GM19351 (cell line): ENCODE measurements around the gene DICER1.

ENCODE experiments used
- ATAC-seq: cut with Tn5 transposase; IDR thresholded peaks from one replicate; pipeline ENCODE4 v1.9.1; 2021; ENCODE audit warnings: mild to moderate bottlenecking, moderate library complexity; ENCODE audit not compliant: unreplicated experiment

DICER1 gene

GRCh38 chr14:95126906-95127530 lies 30.3 kb downstream of the DICER1 start:
- ATAC-seq: no peak

DNA sequence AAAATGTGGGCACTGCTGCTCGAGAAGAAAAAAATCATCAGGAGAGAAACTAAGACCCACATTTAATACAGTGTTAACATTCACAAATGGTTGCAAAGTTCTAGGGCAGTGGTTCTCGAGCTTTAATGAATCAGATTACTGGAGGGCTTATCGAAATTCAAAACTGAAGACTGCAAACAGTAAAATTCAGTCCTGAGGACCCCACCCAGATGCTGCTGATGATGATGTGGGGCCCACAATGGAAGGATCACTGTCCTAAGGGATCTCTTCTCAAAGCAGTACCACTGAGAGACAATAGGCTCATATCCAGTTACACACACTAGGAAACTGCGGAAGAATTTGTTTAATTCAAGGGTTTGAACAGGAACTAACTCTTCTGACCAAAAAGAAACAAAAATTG lies 31.4 kb downstream of the DICER1 start:
- ATAC-seq: no peak

DNA sequence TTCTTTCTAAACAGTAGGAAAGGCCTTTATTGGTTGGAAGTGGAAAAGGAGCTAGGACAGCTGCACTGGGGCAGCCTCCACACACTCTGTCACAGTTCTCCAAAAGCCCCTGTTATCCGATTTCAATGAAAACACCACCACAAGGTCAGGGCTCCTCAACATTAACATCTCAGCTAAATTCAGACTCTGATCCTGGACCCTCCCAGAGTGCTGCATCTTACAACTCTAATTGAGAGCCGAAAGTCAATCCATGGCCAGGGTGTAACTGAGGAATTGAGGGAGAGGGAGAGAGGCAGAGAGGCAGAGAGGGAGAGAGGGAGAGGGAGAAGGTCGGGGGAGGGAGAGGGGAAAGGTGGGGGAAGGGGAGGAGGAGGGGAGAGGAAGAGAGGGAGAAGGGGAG lies 32.1 kb downstream of the DICER1 start:
- no peak for ATAC-seq

DNA sequence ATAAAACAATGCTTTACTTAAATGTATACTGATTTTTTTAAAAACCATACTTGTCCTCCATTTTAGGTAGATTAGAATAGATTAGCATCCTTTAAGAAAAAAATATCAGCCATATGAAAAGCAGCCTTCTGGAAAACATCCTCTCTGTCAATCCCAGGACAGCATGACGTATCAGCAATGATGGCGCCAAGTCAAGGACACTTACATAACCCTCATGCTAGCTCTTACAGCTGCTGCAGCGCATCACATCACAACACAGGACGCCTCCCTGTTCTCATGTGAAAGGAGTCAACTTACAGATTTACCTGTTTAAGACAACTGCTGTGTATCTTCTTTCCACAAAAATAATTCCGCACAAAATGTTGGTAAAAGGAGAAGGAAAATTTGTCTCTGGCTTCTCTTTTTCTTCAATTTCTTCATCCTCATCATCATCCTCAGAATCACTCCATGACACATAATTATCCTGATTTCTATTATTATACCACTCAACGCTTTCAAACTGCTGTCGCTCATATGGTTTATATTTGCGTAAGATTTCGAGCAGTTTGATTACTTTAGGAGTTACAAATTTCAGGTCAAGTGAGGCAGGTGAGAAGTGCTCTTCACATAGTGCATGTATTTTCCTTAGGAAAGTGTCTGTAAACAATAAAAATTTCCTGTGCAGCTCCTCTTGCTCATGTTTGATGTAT lies 33.3 kb downstream of the DICER1 start:
- no peak for ATAC-seq

DNA sequence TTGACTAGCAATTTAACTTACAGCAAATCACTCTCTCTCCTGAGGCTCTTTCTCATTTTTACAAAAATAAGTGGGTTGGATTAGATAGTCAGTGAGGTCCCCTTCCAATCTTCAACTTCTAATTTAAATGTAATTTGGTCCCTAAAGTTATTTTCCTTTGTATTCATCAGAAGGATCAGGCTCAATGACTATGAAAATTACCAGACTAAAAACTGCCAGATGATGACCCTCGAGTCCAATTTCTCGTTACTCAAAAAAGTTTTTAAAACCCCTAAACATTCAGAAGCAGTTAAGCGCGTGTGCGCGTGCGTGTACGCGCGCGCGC lies 34.7 kb downstream of the DICER1 start:
- no peak for ATAC-seq

DNA sequence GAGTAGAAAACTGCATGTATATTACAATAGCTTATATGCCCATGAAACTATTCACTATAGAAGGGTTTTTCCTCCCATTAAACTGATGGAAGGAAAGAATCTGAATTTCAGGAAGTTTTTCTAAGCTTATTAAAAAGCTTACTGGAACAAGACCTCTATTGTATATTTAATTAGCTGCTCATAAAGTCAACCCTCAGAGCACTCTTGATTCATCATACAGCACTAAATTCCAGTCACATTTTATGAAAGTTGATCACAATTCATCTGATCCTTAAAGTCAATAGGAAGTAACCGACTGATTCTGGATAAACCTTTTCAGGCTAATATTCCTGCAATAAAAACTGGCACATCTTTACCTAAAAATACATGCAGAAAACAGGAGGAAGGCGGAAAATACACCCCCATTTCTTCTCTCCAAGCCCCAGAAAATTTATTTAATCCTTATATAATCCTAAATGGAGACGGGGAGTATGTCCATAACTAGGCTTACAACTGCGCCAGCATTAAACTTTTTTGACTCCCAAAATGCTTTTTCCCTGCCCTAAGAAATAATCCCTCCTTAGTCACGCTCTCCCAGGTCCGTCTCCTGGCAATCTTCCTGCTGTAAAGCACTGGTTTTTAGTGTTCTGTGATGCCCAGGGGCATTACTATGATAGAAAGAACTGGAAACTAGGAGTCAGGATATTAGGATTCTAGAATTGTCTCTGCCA lies 35.3 kb downstream of the DICER1 start:
- ATAC-seq: no peak

- ATAC-seq: no peak
These were observed 38.0 kb downstream of the DICER1 start for GRCh38 chr14:95119336-95119735.

- ATAC-seq: no peak
These were observed 39.2 kb downstream of the DICER1 start for GRCh38 chr14:95117937-95118721.

- ATAC-seq: no peak
These were observed 43.9 kb downstream of the DICER1 start for GRCh38 chr14:95113476-95113875.

GRCh38 chr14:95111507-95112164 lies 45.7 kb downstream of the DICER1 start:
- ATAC-seq: no peak

- no peak for ATAC-seq
These were observed 47.2 kb downstream of the DICER1 start for GRCh38 chr14:95110178-95110577.

DNA sequence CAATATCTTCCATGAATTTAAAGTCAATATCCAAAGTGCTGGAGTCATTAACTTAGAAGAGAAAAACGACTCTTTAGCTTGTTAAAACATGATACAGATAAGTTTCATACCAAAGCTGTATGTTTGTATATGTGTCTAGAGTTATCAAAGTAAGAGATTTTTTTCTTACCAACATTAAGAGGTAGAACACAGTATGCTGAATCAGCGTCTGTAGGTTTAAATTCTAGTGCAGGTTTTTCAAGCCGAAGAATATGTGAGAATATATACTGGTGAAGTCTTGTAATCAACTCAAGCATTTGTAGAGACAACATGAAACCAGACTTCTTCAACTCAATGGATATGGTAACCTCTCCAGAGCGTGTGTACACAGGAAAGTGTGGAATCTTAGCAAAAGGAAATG lies 49.6 kb downstream of the DICER1 start:
- ATAC-seq: no peak

- no peak for ATAC-seq
These were observed 50.4 kb downstream of the DICER1 start for GRCh38 chr14:95106971-95107370.

- no peak for ATAC-seq
These were observed 52.4 kb downstream of the DICER1 start for GRCh38 chr14:95104911-95105310.

DNA sequence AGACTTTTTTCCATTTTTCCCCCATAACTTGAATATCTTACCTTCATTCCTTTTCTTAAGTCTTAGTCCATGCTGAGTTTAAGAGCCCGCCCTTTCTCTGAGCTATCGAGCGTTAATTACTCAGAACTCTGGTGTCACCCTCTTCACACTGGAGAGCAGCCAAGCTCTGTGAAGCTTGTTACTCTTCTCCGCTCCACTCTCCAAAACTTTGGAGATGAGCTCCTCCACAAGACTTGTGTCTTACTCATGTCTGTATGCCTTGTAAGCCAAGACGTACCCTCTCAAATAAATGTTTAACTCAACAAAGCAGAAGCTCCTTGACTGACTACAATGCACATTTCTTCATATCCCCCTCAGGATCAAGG lies 54.7 kb downstream of the DICER1 start:
- ATAC-seq: no peak

DNA sequence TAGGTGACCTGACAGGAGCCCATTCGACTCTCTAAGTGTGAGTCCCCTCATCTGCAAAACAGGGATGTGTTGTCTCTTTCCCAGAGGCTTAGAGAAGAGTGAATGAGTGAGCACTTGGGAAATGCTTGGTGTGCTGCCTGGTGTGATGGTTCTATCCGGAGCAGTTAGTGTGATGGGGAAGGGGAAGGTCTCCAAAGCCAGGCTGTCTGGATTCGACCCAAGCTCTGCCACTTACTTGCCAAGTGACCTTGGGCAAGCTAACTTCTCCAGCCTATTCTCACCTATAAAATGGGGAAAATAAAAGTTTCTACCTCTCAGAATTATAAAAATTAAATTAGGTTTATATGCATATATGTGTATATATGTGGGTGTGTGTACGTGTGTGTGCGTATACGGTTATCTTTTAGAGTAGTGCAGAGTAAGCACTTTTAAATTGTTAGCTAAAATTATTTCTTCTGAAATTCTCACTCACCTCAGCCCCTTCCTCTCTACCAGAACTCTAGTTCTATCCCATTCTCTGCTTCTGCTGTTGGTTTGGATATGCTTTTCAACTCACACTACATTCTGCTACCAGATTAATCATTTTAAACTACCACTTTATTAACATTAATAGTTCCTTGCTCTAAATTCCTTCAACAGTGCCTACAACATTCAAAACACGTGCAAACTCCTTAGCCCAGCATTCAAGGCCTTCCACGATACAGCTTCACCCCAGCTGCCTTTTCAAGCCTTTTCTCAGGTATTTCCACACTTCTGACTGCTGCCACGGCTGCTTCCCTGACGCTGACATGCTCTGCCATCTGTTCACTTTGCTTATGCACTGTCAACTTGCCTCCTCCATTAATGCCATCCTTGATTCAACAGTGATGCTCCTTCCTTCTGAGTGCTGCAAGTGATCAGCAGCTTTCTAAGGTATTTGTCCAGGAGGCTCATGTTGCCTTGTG lies 55.3 kb downstream of the DICER1 start:
- no peak for ATAC-seq

DNA sequence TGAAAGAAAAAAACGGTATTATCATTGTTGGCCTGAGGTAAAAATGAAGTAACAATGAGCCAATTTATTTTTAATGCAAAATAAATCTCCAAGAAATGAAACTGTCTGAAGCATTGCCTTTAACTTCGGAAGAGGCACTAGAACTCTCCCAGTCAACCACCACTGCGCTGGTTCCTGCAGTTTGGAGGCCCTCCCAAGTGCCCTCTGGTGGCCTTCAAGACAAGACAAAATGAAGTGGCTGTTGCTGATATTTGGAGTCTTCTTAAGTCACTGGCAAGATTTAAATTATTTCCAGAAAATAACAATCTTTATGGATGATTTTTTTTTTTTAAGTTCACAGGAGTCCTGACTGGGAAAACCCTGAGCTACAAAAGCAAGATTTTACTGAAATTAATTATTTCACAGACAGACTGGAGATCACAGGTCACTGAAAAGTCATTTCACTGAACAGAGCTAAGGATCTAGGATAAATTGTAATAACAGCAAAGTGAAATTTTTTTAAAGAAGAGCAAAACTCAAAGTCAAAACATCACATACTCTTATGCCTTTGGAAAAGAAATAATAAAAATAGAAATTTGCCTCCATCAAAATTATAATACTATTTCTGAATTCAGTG lies 58.2 kb downstream of the DICER1 start:
- peak; percentile 58 for ATAC-seq

GRCh38 chr14:95097385-95097784 lies 59.9 kb downstream of the DICER1 start:
- ATAC-seq: no peak

DNA sequence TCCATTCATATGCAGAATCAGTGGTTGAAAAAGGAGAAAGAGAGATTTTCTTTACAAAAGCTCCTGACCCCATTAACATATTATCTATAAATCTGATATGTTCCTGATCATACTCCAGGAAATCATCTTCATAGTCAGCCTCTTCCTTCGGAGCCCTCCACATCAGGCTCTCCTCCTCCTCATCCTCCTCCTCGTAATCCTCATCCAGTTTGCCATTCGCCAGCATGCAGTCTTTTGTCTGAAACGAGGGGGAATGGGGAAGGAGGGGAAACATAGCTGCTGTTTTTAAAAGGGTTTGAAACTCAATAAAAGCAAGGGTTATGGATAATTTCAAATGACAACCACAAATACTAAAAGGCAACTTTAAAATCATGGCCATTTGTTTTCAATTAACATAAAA lies 60.9 kb downstream of the DICER1 start:
- ATAC-seq: no peak

- no peak for ATAC-seq
These were observed 61.3 kb downstream of the DICER1 start for GRCh38 chr14:95095996-95096395.
